Motor neuron (in vitro differentiated cells): Measurements from ENCODE around the gene KLF16. TPM values are rescaled to one million over a fixed set of nuclear protein-coding genes. Genes with fewer than 3 reads are reported as not detected.
"Not testable (repeated sequence)": the region's sequence is repeated elsewhere in the genome, so short reads cannot be mapped to it uniquely, and the experiment has no call there.

Experiments used
- ATAC-seq, 8 experiments: fragments of 200-7000 bp; cut with Tn5 transposase; replicated peaks in 6 of 8; 2 replicates each; pipeline ENCODE4 v1.8.0; 2021; ENCODE audit warnings: mild to moderate bottlenecking in 8 of 8, moderate library complexity in 8 of 8
- H3K27ac ChIP-seq, 2 donors: fragments of 250-450 bp; sonication (Bioruptor Pico); 2 replicates each; pipeline ENCODE4 v1.9.0; 2021; ENCODE audit warnings: antibody characterized with exemption in 2 of 2, mild to moderate bottlenecking in 2 of 2, moderate library complexity in 1 of 2
- H3K4me1 ChIP-seq, 2 donors: fragments of 250-450 bp; sonication (Bioruptor Pico); replicated peaks in 1 of 2; 2 replicates each; pipeline ENCODE4 v1.6.1; 2021; ENCODE audit warnings: antibody characterized with exemption in 2 of 2, mild to moderate bottlenecking in 2 of 2, moderate library complexity in 1 of 2
- H3K4me3 ChIP-seq, 5 donors: fragments of 250-450 bp; sonication (Bioruptor Pico); 2 replicates each; pipeline ENCODE4 v1.9.0; 2021; ENCODE audit warnings: antibody characterized with exemption in 5 of 5, mild to moderate bottlenecking in 5 of 5, moderate library complexity in 4 of 5
- WGBS, 10 experiments: fragments of 450-650 bp; shearing (Covaris generic); methylation state at CpG; one replicate each; pipeline ENCODE4 v1.0.0; 2022; 5-methylcytosine and 5-hydroxymethylcytosine counted together
- in situ Hi-C, 9 experiments: fragments of 400-800 bp; cut with MboI; loops; one replicate each; pipeline ENCODE4 v1.15.0; 2021; ENCODE audit warnings: low sequenced_read_pairs in 9 of 9, low pct_unique_long_range_greater_than_20kb in 2 of 9; ENCODE audit not compliant: unreplicated experiment in 9 of 9
- total RNA-seq, 8 experiments: library from RNA; unstranded; fragments of 300-600 nt; gene quantifications; 2 replicates each; pipeline versions ENCODE4 v1.2.3 to v1.2.4, GENCODE V29; 2022

KLF16 gene
- total RNA-seq, 8 experiments from 2014 or later = 2.7 to 18.6 (median 4.6) TPM

DNA sequence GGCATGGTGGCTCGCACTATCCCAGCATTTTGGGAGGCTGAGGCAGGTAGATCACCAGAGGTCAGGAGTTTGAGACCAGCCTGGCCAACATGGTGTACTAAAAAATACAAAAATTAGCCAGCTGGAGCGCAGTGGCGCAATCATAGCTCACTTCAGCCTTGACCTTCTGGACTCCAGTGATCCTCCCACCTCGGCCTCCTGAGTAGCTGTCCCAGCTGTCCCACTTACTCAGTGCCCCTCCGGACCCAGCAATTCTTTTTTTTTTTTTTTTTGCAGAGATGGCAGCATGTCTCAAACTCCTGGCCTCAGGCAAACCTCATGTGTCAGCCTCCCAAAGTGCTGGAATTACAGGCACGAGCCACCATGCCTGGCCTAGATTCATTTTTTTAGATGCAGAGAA lies 39.5 kb upstream of the KLF16 start:
- H3K27ac ChIP-seq = peak overlapping the region in 1 of 2 donors; percentile 30
- peaks cover 7 to 11% of the 10 kb centered on the region in 2 donors for H3K4me1 ChIP-seq
- in situ Hi-C loops = no loop called here
- no peak overlapping the region for H3K4me3 ChIP-seq
- no peak for ATAC-seq
- 20 to 100% (median 64%) methylated on average over 1 to 5 of the region's 6 CpGs; no CpG with 5 or more reads in 1 of the 10 experiments for WGBS, 10 experiments

DNA sequence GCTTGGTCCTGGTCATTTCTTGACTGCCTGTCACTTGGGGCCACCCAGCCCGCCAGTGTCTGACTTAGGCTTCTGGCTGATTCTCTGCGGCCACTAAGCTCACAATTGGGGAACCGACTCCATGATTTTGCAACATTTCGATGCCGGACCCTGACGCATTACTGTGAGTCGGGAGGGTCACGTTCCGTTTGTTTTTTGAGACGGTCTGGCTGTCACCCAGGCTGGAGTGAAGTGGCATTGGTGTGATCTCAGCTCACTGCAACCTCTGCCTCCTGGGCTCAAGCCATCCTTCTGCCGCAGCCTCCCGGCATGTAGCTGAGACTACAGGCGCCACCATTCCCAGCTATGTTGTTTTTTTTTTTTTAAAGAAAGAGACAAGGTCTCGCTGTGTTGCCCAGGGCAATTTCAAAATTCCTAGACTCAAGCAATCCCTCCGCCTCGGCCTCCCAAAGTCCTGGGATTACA lies 38.6 kb upstream of the KLF16 start:
- H3K4me3 ChIP-seq = no peak overlapping the region
- WGBS, 10 experiments = 60 to 100% (median 94%) methylated on average over 1 to 9 of the region's 16 CpGs; no CpG with 5 or more reads in 3 of the 10 experiments
- peaks cover 7 to 11% of the 10 kb centered on the region in 2 donors for H3K4me1 ChIP-seq
- no peak for ATAC-seq
- no peak overlapping the region for H3K27ac ChIP-seq
- in situ Hi-C loops = no loop called here

DNA sequence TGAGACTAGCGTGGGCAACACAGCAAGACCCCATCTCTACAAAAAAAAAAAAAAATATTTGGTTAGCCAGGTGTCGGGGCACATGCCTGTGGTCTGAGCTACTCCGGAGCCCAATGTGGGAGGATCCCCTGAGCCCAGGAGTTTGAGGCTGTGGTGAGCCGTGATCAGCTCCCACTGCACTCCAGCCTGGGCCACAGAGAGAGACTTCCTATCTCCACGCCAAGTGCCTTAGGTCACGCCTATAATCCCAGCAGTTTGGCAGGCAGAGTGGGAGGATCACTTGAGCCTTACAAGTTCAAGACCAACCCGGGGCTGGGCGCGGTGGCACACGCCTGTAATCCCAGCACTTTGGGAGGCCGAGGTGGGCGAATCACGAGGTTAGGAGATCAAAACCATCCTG lies 33.1 kb upstream of the KLF16 start:
- no peak for ATAC-seq
- WGBS, 10 experiments = 60 to 100% (median 99%) methylated on average over 1 to 6 of the region's 13 CpGs; no CpG with 5 or more reads in 4 of the 10 experiments
- Histone ChIP-seq H3K4me1 (no peaks in the 10 kb centered on the region), H3K4me3 (no peak overlapping the region), H3K27ac (no peak overlapping the region)
- in situ Hi-C loops = no loop called here

DNA sequence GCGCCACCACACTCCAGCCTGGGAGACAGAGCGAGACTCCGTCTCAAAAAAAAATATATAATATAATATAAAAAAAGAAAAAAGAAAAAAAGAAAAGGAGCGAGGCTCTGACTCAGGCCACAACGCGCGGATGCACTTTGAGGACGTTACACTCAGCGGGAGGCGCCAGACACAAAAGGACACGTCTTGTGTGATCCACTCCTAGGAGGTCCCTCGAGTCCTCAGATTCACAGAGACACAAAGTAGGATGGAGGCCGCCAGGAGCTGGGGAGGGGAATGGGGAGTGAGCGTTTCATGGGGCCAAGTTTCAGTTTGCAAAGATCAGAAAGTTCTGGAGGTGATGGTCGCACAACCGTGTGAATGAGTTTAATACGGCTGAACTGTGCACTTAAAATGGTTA lies 30.4 kb upstream of the KLF16 start:
- H3K4me3 ChIP-seq = no peak overlapping the region
- no peaks in the 10 kb centered on the region for H3K4me1 ChIP-seq
- in situ Hi-C loops = no loop called here
- no peak for ATAC-seq
- no peak overlapping the region for H3K27ac ChIP-seq
- WGBS, 10 experiments = 71 to 100% (median 91%) methylated on average over 1 to 11 of the region's 17 CpGs; no CpG with 5 or more reads in 4 of the 10 experiments

DNA sequence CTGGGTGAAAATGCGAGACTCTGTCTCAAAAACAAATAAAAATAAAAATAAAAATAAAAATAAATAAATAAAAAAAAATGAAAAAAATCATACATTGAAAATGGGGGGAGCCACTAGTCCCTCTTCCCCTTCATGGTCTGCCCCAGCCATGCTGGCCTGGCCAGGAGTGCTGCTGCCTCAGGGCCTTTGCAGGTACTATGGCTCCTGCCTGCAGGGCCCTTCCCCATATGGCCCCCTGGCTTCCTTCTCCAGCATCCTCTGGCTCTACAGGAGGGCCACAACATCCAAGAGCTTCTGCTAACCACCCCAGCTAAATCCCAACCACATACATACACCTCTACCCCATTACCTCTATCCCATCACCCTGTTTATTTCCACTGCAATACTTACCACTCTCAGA lies 26.5 kb upstream of the KLF16 start:
- Histone ChIP-seq H3K4me3 (no peak overlapping the region), H3K4me1 (peaks cover 7 to 9% of the 10 kb centered on the region in 2 donors), H3K27ac (no peak overlapping the region)
- no peak for ATAC-seq
- in situ Hi-C loops = no loop called here
- 80 to 100% (median 92%) methylated on average over 1 of the region's 1 CpG; no CpG with 5 or more reads in 5 of the 10 experiments for WGBS, 10 experiments

DNA sequence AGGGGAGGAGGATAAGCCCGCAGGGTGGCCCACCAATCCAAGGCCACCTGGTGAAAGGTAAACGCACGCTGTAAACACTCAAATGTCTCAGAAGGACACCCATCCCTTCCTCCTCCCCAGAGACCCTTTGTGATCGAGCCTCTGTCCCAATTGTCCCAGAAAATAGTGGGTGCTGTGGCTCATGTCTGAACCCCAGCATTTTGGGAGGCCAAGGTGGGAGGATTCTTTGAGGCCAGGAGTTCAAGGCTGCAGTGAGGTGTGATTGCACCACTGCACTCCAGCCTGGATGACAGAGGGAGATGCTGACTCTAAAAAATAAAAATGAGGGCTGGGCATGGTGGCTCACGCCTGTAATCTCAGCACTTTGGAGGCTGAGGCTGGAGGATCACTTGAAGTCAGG lies 25.0 kb upstream of the KLF16 start:
- no peak overlapping the region for H3K27ac ChIP-seq
- no peak overlapping the region for H3K4me3 ChIP-seq
- 63 to 86% (median 72%) methylated on average over 1 to 3 of the region's 5 CpGs; no CpG with 5 or more reads in 6 of the 10 experiments for WGBS, 10 experiments
- peaks cover 16 to 20% of the 10 kb centered on the region in 2 donors for H3K4me1 ChIP-seq
- ATAC-seq = no peak
- in situ Hi-C loops = no loop called here

DNA sequence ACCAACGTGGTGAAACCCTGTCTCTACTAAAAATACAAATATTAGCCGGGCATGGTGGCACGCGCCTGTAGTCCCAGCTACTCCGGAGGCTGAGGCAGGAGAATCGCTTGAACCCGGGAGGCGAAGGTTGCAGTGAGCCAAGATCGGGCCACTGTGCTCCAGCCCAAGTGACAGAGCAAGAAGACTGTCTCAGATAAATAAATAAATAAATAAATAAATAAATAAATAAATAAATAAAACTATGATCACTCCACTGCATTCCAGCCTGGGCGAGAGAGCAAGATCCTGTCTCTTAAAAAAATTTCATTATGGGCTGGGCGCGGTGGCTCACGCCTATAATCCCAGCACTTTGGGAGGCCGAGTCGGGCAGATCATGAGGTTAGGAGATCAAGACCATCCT lies 23.0 kb upstream of the KLF16 start:
- H3K4me1 ChIP-seq = peaks cover 32 to 35% of the 10 kb centered on the region in 2 donors
- H3K27ac ChIP-seq, in situ Hi-C loops, H3K4me3 ChIP-seq, ATAC-seq: not testable (repeated sequence)
- WGBS, 10 experiments = 83 to 100% (median 97%) methylated on average over 1 to 11 of the region's 15 CpGs; no CpG with 5 or more reads in 1 of the 10 experiments

DNA sequence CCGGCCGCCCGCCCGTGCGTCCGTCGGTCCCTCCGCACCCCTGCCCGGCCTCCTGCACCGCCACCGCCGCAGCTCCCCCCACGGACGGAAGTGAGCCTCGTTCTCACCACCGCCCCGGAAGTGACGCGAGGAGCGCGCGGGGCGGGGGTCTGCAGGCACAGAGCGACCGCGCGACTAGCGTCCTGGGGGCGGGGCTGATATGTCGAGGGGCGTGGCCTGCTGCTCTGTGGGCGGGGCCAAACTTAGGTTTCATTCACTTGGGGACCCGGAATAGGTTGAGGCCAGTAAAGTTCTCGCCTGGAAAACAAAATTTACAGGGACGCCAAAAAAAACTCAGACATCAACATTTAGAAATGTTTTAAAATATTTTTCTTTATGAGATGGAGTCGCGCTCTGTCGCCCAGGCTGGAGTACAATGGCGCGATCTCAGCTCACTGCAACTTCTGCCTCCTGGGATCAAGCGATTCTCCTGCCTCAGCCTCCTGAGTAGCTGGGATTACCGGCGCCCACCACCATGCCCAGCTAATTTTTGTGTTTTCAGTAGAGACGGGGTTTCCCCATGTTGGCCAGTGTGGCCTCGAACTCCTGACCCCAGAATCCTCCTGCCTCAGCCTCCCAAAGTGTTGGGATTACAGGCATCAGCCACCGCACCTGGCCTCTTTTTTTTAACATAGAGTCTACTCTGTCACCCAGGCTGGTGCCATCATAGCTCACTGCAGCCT lies 22.2 kb upstream of the KLF16 start, which contains the start of gene ABHD17A:
ABHD17A (minus strand) TSS at position 99 of the 722 bp plus-strand sequence. CDS start 3,930 bp downstream, outside the sequence.
- Histone ChIP-seq H3K4me3 (peak within 1 kb of the TSS; percentile 62 to 97 (median 92)), H3K27ac (peak within 1 kb of the TSS; percentile 72 to 86), H3K4me1 (peaks cover 32 to 35% of the 10 kb centered on the region in 2 donors)
- WGBS, 10 experiments = 40 to 100% (median 84%) methylated on average over 1 to 6 of the region's 46 CpGs; no CpG with 5 or more reads in 2 of the 10 experiments
- in situ Hi-C loops = not testable (repeated sequence)
- peak; percentile 89 to 97 (median 92) for ATAC-seq

DNA sequence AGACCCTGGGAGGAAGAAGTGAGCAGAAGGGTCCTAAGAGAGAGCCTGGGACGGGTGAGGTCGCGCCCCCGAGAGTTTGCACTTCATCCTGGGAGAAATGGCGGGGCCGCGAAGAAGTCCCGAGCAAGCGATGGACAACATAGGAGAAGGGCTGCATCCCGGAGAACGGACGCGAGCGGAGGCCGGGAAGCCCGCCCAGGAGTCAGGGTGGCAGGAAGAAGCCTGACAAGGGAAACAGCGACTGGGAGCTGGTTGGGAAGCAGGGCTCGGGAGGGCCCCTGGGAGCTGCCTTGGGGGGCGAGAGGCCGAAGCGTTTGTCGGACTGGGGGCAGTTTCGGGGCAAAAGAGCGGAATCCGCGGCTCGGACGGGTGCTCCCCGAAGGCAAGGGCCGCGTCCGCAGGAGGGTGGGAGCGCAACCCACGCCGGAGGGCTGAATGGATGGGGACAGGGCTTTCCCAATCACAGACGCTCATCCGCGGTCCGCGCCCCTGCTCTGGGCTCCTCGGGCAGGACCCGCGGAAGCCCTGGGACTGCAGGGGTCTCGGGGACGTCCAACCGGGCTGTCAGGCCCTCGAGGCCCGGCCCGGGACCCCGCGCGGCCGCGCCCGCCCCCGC lies 21.4 kb upstream of the KLF16 start:
- H3K27ac ChIP-seq = peak overlapping the region; percentile 72 to 86
- H3K4me3 ChIP-seq = peak overlapping the region; percentile 62 to 97 (median 92)

DNA sequence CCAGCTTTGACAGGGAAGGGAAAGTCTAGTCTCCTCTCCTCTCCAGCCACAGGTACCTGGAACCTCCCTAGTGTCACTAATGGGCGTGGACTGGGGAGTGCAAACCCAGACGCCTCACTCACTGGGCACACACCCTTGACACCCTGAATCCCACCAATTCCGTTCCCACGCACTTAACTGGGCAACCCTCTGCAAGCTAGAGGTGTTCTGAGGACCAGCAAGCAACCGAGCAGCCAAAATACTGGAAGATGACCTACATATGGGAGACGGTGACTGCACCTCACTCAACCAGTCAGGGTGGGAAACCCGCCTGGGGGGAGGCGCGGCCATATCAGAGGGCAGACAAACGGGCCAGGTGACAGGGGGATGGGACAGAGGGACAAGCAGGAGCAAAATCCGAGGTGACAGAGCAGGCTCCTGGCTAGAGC lies 20.9 kb upstream of the KLF16 start:
- Histone ChIP-seq H3K4me1 (peaks cover 32 to 35% of the 10 kb centered on the region in 2 donors), H3K4me3 (peak overlapping the region; percentile 62 to 97 (median 92)), H3K27ac (peak overlapping the region in 1 of 2 donors; percentile 86)
- ATAC-seq = peak in 1 of 8 experiments; percentile 3
- 0 to 13% (median 0%) methylated on average over 1 to 3 of the region's 11 CpGs; no CpG with 5 or more reads in 5 of the 10 experiments for WGBS, 10 experiments
- in situ Hi-C loops = no loop called here

More for the DNA sequence above, 21.4 kb upstream of the KLF16 start:
- 0 to 10% (median 0%) methylated on average over 1 to 13 of the region's 56 CpGs; no CpG with 5 or more reads in 7 of the 10 experiments for WGBS, 10 experiments
- peak in 7 of 8 experiments; percentile 45 to 68 (median 50) for ATAC-seq
- in situ Hi-C loops = no loop called here
- peaks cover 32 to 35% of the 10 kb centered on the region in 2 donors for H3K4me1 ChIP-seq

DNA sequence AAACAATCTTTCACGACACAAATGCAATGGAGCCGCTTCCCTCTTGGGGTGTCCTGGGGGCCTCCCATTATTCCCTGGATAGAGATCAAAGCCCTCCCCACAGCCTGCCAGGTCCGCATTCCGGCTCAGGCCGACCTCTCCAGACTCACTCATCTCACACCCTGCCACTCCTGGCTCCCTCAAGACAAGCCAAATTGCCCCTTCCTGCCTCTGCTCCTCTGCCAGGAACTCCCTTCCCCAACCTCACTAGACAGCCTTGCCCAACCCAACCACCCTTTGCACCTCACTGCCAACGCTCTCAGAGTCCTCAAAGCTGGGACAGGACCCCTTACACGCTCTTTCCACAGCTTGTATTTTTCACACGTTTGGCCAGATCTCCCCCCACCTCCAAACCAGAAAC lies 20.4 kb upstream of the KLF16 start:
- no peak overlapping the region for H3K27ac ChIP-seq
- H3K4me3 ChIP-seq = peak overlapping the region; percentile 62 to 97 (median 92)
- no peak for ATAC-seq
- peaks cover 32 to 35% of the 10 kb centered on the region in 2 donors for H3K4me1 ChIP-seq
- 0 to 71% (median 31%) methylated on average over 1 to 6 of the region's 8 CpGs; no CpG with 5 or more reads in 2 of the 10 experiments for WGBS, 10 experiments
- in situ Hi-C loops = no loop called here

DNA sequence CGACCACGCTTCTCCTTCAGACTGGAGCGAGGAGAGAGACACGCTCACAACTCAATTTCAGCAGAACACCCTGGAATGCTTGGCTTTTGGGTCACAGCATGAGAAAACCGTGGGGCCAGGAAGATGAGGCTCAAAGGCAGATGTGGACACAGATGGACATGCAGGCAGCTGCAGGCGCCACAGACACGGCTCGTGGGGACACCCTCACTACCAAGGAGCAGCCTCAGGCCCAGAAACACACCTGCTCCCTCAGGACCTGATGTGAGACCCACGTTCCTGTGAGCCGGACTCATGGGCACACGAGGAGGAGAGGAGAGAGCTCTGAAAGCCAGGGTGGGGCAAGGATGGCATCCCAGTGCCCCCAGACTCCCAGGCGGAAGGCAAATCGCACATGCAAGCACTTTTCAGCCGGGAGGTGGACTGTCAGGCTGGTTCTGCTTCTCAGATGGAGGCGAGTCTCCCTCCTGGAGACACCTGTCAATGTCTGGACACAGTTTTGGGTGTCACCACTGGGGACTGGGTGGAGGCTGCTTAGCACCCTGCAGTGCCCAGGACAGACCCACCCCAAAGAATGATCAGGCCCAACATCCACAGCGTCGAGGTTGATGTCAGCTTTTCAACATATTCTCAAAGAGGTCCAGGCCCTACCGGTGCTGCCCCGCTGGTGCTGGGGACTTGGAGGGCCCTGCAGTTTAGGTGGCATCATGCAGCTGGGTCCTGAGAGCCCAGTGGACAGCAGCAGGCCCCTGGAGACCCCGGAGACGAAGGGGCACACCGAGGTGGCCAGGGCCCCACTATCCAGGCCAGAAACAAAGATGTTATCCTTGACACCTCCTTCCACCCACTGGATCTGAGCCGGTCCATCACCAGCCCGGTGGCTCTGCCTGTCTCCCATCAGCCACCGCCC lies 19.7 kb upstream of the KLF16 start:
- 73 to 100% (median 98%) methylated on average over 1 to 6 of the region's 25 CpGs; no CpG with 5 or more reads in 4 of the 10 experiments for WGBS, 10 experiments
- Histone ChIP-seq H3K27ac (no peak overlapping the region), H3K4me1 (peaks cover 32 to 35% of the 10 kb centered on the region in 2 donors), H3K4me3 (peak overlapping the region in 2 of 5 donors; percentile 71 to 97)
- ATAC-seq = no peak
- in situ Hi-C loops = no loop called here
